ENCODE data around the gene FLRT1. TPM values are rescaled to one million over a fixed set of nuclear protein-coding genes. Genes with fewer than 3 reads are reported as not detected.
A peak's percentile ranks its signal among the peaks of the same experiment; 100 is the strongest.

Gene FLRT1
- total and polyA plus RNA-seq, 2 of the 13 experiments (the other 11 are each of a cell fraction or from before 2014, with no cell fraction given) = 0.02 to 0.08 TPM

DNA sequence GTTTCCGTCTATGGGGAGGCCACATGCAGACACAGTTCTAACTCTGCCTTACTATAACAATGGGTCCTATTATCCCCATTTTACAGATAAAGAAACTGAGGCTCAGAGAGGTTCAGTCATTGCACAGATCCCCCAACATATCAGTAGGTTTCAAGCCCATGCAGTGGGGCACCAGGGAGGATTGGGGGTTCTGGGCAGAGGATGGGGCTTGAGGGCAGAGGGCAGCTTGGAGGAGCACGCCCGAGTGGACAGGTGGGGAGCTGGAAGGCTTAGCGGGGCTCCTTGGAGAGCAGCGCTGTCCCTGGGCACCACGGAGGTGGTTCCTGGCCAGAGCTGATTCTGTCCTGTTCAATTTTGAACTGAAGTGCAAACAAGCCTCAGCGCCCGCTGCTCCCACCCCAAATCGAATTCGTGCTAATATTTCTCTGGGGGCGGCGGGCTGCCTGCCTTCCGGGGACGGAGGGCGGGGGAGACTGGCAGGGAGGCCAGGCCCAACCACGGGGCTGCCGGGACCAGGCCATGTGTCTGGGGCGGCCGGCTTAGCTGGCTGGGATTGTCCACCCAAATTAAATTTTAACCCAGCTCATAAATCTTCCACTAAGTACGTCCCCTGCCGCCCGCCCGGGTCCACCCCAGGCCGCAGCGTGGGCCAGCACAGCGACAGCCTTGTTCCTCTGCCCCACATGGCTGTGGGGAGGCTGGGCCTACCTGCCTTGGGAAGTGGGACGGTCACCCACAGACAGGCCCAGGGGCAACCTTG lies 49.4 kb downstream of the FLRT1 start (continued):
- TF ChIP-seq, protein P1, sequence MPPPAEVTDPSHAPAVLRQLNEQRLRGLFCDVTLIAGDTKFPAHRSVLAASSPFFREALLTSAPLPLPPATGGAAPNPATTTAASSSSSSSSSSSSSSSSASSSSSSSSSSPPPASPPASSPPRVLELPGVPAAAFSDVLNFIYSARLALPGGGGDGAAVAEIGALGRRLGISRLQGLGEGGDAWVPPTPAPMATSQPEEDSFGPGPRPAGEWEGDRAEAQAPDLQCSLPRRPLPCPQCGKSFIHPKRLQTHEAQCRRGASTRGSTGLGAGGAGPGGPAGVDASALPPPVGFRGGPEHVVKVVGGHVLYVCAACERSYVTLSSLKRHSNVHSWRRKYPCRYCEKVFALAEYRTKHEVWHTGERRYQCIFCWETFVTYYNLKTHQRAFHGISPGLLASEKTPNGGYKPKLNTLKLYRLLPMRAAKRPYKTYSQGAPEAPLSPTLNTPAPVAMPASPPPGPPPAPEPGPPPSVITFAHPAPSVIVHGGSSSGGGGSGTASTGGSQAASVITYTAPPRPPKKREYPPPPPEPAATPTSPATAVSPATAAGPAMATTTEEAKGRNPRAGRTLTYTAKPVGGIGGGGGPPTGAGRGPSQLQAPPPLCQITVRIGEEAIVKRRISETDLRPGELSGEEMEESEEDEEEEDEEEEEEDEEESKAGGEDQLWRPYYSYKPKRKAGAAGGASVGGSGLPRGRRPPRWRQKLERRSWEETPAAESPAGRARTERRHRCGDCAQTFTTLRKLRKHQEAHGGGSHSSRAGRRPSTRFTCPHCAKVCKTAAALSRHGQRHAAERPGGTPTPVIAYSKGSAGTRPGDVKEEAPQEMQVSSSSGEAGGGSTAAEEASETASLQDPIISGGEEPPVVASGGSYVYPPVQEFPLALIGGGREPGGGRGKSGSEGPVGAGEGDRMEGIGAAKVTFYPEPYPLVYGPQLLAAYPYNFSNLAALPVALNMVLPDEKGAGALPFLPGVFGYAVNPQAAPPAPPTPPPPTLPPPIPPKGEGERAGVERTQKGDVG (CRISPR knock-in tag; IDR thresholded peaks at IDR 0.05; ENCODE audit: borderline replicate concordance) = 0 out of 2 replicates have a peak, but pooled peaks have one; percentile 45
- TF ChIP-seq ZFY (CRISPR knock-in tag; IDR thresholded peaks at IDR 0.05) (peak; percentile 75; the same call in 1 of the 2 replicates), MXD3 (CRISPR knock-in tag; IDR thresholded peaks at IDR 0.05) (no peak), PCBP2 (optimal IDR thresholded peaks at IDR 0.05; ENCODE audit: low read depth, low read length, poor library complexity, severe bottlenecking) (no peak), ARNTL (CRISPR knock-in tag; IDR thresholded peaks at IDR 0.05) (peak; percentile 95), ZNF460 (CRISPR knock-in tag; IDR thresholded peaks at IDR 0.05; ENCODE audit: borderline replicate concordance) (no peak), HNRNPLL (IDR thresholded peaks at IDR 0.05; ENCODE audit: low read depth, low read length, poor library complexity, severe bottlenecking) (peak; percentile 63), KLF6 (CRISPR knock-in tag; IDR thresholded peaks at IDR 0.05) (no peak), ZNF160 (CRISPR knock-in tag; IDR thresholded peaks at IDR 0.05) (no peak), THAP8 (CRISPR knock-in tag; IDR thresholded peaks at IDR 0.05; ENCODE audit: borderline replicate concordance) (no peak), SAP130 (CRISPR knock-in tag; IDR thresholded peaks at IDR 0.05; ENCODE audit: low read depth) (peak; percentile 66), ZNF441 (CRISPR knock-in tag; IDR thresholded peaks at IDR 0.05; ENCODE audit: borderline replicate concordance) (no peak), ZBTB7B (CRISPR knock-in tag; IDR thresholded peaks at IDR 0.05) (no peak), PAF1 (CRISPR knock-in tag; IDR thresholded peaks at IDR 0.05) (no peak), IKZF4 (CRISPR knock-in tag; IDR thresholded peaks at IDR 0.05; ENCODE audit: borderline replicate concordance, low read depth, not compliant biosample characterization) (no peak), HNRNPL (IDR thresholded peaks at IDR 0.05; ENCODE audit: low read depth, low read length) (peak; percentile 77; the same call in 1 of the 2 replicates), ZBTB39 (CRISPR knock-in tag; IDR thresholded peaks at IDR 0.05) (no peak), JDP2 (CRISPR knock-in tag; IDR thresholded peaks at IDR 0.05; ENCODE audit: borderline replicate concordance) (no peak), TAF1 (CRISPR knock-in tag; IDR thresholded peaks at IDR 0.05) (no peak; the same call in 1 of the 2 replicates)
- TF ChIP-seq, protein P2, sequence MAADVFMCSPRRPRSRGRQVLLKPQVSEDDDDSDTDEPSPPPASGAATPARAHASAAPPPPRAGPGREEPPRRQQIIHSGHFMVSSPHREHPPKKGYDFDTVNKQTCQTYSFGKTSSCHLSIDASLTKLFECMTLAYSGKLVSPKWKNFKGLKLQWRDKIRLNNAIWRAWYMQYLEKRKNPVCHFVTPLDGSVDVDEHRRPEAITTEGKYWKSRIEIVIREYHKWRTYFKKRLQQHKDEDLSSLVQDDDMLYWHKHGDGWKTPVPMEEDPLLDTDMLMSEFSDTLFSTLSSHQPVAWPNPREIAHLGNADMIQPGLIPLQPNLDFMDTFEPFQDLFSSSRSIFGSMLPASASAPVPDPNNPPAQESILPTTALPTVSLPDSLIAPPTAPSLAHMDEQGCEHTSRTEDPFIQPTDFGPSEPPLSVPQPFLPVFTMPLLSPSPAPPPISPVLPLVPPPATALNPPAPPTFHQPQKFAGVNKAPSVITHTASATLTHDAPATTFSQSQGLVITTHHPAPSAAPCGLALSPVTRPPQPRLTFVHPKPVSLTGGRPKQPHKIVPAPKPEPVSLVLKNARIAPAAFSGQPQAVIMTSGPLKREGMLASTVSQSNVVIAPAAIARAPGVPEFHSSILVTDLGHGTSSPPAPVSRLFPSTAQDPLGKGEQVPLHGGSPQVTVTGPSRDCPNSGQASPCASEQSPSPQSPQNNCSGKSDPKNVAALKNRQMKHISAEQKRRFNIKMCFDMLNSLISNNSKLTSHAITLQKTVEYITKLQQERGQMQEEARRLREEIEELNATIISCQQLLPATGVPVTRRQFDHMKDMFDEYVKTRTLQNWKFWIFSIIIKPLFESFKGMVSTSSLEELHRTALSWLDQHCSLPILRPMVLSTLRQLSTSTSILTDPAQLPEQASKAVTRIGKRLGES (CRISPR knock-in tag; IDR thresholded peaks at IDR 0.05; ENCODE audit: borderline replicate concordance) = no peak
